SU-DHL-6 (cell line): Measurements from ENCODE around the gene ABTB2.

Experiments
- CTCF ChIP-seq: fragments of 200-600 bp; sonication (generic); IDR thresholded peaks from one replicate; pipeline ENCODE4 v1.5.1; 2017; ENCODE audit warnings: antibody characterized with exemption, mild to moderate bottlenecking, low read length, moderate library complexity; ENCODE audit not compliant: insufficient read depth, poor library complexity, severe bottlenecking
- EZH2phosphoT487 ChIP-seq: fragments of 200-600 bp; sonication (generic), shearing (Covaris generic); conservative IDR thresholded peaks from 2 replicates; pipeline ENCODE4 v1.6.1; 2018; ENCODE audit warnings: mild to moderate bottlenecking, antibody characterized with exemption, low read length, moderate library complexity, mixed read lengths

DNA sequence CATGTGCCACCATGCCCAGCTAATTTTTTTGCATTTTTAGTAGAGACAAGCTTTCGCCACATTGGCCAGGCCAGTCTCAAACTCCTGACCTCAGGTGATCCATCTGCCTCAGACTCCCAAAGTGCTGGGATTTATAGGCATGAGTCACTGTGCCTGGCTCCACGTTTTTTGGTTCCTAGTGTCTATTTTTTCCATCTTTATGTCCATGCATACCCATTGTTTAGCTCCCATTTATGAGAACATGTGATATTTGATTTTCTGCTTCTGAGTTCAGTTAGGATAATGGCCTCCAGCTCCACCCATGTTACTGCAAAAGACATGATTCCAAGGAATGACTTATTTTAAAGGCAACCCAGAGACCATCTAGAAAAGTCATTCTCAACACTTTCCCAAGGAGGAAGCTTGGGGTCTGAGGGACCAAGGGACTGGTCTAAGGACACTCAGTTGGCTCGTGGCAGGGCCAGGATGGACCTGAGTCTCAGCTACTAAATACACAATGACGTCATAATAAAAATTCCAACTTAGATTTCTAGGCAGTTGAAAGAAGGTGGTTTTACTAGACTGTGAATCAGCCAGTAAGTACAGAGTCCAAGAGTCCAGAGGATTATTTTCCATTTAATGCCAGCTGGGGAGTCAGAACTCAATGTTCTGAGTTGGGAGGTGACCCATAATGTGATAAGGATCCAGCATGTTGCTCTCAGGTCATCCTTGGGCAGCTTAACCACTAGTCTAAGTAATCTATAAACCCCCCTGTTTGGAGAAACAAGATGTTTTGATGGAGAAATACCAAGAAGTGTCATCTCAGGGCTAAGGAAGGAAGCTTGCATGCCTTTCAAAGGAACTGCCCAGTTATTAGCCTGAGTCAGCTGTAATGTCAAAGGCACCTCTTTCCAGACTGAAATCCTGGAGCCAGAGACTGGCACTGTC lies 39.4 kb downstream of the ABTB2 start:
- TF ChIP-seq CTCF (no peak), EZH2phosphoT487 (no peak)
